Mammary microvascular endothelial cell (primary cell): ENCODE data around the gene FOXP1. TPM values are rescaled to one million over a fixed set of nuclear protein-coding genes. Genes with fewer than 3 reads are reported as not detected.

Source experiments
- total RNA-seq: library from RNA; depleted of rRNA; stranded (reverse); fragments of >200 nt; gene quantifications from 2 replicates; pipeline ENCODE4 v1.2.3, GENCODE V29; 2015

Gene FOXP1
- 28.7 and 30.3 TPM in 2 replicates for total RNA-seq

GRCh38 chr3:71583566-71584393 is at the start of gene FOXP1:
Gene FOXP1, minus strand, starts transcription at chr3:71583728. Its CDS starts 385,347 bp downstream, at chr3:71198381.

Other genes starting within 250 kb of the FOXP1 start
- gene EIF4E3, start 141.7 kb upstream of the FOXP1 start, total RNA-seq: 2.8 and 3.7 TPM in 2 replicates
- not detected in 2 replicates for gene GPR27, start 170.1 kb upstream of the FOXP1 start, total RNA-seq
- gene PROK2, start 201.4 kb upstream of the FOXP1 start, total RNA-seq: not detected in 2 replicates